Measurements from ENCODE around the gene LRMDA.

Gene LRMDA

DNA sequence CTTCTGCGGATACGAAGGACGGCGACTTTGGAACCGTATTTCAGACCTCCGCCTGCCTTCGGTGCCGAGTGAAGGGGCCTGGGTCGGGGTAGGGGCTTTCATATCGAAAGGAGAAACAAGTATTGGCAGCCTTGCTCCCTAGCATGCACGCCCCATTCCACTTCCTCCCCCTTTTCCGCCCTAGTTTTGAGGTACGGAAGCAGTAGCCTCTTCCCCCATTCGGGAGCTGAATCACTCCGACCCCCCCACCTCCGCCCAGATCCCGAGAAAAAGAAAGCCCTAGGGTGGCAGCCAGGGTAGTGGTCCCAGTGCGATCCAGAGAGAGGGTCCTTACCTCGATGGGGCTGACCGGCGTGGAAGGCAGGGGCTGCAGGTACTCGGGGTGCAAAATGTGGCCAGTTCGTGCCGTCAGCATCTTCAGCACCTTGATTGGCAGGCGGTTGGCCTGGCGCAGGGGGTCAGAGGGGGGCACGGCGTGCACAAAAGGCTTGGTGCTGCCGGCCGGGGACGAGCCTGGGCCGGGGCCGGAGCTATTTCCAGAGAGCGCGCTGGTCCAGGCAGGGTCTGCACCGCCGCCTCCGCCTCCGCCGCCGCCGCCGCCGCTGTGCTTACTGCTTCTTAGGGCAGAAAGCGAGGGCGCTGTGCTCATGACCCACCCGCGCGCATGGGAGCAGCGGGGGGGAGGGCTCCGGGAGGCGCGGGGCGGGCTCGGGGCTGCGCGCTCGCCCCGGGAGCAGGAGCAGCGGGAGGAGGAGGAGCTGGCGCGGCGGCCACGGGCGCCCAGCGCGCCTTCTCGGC lies 30.5 kb upstream of the LRMDA start (continued):
- TF ChIP-seq, protein P1, sequence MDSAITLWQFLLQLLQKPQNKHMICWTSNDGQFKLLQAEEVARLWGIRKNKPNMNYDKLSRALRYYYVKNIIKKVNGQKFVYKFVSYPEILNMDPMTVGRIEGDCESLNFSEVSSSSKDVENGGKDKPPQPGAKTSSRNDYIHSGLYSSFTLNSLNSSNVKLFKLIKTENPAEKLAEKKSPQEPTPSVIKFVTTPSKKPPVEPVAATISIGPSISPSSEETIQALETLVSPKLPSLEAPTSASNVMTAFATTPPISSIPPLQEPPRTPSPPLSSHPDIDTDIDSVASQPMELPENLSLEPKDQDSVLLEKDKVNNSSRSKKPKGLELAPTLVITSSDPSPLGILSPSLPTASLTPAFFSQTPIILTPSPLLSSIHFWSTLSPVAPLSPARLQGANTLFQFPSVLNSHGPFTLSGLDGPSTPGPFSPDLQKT (IDR thresholded peaks at IDR 0.05; ENCODE audit: borderline replicate concordance, low read depth, low read length), result no peak
- TF ChIP-seq ZFHX2 (tag by site-specific recombination; conservative IDR thresholded peaks at IDR 0.05) (peak; percentile 85), ZNF292 (tag by site-specific recombination; IDR thresholded peaks at IDR 0.05; ENCODE audit: borderline replicate concordance, low read depth) (no peak), ZNF341 (tag by site-specific recombination; IDR thresholded peaks at IDR 0.05; ENCODE audit: low read depth) (no peak), KLF8 (tag by site-specific recombination; IDR thresholded peaks at IDR 0.05) (no peak), ZNF549 (tag by site-specific recombination; IDR thresholded peaks at IDR 0.05) (no peak), ZNF768 (tag by site-specific recombination; IDR thresholded peaks at IDR 0.05) (no peak), ZNF223 (tag by site-specific recombination; IDR thresholded peaks at IDR 0.05) (peak; percentile 79), ZNF792 (tag by site-specific recombination; IDR thresholded peaks at IDR 0.05) (no peak), ZNF521 (tag by site-specific recombination; IDR thresholded peaks at IDR 0.05) (no peak), ZNF670 (tag by site-specific recombination; IDR thresholded peaks at IDR 0.05; ENCODE audit: low read depth) (no peak), ZNF157 (tag by site-specific recombination; IDR thresholded peaks at IDR 0.05) (no peak), ZNF324 (tag by site-specific recombination; IDR thresholded peaks at IDR 0.05) (no peak), ZNF169 (tag by site-specific recombination; IDR thresholded peaks at IDR 0.05) (no peak), ZNF660 (tag by site-specific recombination; IDR thresholded peaks at IDR 0.05) (no peak), ZNF311 (tag by site-specific recombination; IDR thresholded peaks at IDR 0.05; ENCODE audit: borderline replicate concordance) (no peak), ZNF133 (tag by site-specific recombination; IDR thresholded peaks at IDR 0.05) (no peak), ZNF211 (tag by site-specific recombination; IDR thresholded peaks at IDR 0.05; ENCODE audit: low read depth) (no peak), GLIS2 (tag by site-specific recombination; IDR thresholded peaks at IDR 0.05) (peak; percentile 53), ZNF664 (tag by site-specific recombination; IDR thresholded peaks at IDR 0.05) (no peak), ZNF585B (tag by site-specific recombination; IDR thresholded peaks at IDR 0.05) (peak; percentile 53)
- TF ChIP-seq, protein P2, sequence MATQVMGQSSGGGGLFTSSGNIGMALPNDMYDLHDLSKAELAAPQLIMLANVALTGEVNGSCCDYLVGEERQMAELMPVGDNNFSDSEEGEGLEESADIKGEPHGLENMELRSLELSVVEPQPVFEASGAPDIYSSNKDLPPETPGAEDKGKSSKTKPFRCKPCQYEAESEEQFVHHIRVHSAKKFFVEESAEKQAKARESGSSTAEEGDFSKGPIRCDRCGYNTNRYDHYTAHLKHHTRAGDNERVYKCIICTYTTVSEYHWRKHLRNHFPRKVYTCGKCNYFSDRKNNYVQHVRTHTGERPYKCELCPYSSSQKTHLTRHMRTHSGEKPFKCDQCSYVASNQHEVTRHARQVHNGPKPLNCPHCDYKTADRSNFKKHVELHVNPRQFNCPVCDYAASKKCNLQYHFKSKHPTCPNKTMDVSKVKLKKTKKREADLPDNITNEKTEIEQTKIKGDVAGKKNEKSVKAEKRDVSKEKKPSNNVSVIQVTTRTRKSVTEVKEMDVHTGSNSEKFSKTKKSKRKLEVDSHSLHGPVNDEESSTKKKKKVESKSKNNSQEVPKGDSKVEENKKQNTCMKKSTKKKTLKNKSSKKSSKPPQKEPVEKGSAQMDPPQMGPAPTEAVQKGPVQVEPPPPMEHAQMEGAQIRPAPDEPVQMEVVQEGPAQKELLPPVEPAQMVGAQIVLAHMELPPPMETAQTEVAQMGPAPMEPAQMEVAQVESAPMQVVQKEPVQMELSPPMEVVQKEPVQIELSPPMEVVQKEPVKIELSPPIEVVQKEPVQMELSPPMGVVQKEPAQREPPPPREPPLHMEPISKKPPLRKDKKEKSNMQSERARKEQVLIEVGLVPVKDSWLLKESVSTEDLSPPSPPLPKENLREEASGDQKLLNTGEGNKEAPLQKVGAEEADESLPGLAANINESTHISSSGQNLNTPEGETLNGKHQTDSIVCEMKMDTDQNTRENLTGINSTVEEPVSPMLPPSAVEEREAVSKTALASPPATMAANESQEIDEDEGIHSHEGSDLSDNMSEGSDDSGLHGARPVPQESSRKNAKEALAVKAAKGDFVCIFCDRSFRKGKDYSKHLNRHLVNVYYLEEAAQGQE (tag by site-specific recombination; IDR thresholded peaks at IDR 0.05), result no peak
- TF ChIP-seq, protein P3, sequence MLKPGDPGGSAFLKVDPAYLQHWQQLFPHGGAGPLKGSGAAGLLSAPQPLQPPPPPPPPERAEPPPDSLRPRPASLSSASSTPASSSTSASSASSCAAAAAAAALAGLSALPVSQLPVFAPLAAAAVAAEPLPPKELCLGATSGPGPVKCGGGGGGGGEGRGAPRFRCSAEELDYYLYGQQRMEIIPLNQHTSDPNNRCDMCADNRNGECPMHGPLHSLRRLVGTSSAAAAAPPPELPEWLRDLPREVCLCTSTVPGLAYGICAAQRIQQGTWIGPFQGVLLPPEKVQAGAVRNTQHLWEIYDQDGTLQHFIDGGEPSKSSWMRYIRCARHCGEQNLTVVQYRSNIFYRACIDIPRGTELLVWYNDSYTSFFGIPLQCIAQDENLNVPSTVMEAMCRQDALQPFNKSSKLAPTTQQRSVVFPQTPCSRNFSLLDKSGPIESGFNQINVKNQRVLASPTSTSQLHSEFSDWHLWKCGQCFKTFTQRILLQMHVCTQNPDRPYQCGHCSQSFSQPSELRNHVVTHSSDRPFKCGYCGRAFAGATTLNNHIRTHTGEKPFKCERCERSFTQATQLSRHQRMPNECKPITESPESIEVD (tag by site-specific recombination; IDR thresholded peaks at IDR 0.05), result no peak
- TF ChIP-seq, protein P4, sequence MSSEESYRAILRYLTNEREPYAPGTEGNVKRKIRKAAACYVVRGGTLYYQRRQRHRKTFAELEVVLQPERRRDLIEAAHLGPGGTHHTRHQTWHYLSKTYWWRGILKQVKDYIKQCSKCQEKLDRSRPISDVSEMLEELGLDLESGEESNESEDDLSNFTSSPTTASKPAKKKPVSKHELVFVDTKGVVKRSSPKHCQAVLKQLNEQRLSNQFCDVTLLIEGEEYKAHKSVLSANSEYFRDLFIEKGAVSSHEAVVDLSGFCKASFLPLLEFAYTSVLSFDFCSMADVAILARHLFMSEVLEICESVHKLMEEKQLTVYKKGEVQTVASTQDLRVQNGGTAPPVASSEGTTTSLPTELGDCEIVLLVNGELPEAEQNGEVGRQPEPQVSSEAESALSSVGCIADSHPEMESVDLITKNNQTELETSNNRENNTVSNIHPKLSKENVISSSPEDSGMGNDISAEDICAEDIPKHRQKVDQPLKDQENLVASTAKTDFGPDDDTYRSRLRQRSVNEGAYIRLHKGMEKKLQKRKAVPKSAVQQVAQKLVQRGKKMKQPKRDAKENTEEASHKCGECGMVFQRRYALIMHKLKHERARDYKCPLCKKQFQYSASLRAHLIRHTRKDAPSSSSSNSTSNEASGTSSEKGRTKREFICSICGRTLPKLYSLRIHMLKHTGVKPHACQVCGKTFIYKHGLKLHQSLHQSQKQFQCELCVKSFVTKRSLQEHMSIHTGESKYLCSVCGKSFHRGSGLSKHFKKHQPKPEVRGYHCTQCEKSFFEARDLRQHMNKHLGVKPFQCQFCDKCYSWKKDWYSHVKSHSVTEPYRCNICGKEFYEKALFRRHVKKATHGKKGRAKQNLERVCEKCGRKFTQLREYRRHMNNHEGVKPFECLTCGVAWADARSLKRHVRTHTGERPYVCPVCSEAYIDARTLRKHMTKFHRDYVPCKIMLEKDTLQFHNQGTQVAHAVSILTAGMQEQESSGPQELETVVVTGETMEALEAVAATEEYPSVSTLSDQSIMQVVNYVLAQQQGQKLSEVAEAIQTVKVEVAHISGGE (tag by site-specific recombination; conservative IDR thresholded peaks at IDR 0.05; ENCODE audit: low read depth), result peak; percentile 63
- TF ChIP-seq, protein P5, sequence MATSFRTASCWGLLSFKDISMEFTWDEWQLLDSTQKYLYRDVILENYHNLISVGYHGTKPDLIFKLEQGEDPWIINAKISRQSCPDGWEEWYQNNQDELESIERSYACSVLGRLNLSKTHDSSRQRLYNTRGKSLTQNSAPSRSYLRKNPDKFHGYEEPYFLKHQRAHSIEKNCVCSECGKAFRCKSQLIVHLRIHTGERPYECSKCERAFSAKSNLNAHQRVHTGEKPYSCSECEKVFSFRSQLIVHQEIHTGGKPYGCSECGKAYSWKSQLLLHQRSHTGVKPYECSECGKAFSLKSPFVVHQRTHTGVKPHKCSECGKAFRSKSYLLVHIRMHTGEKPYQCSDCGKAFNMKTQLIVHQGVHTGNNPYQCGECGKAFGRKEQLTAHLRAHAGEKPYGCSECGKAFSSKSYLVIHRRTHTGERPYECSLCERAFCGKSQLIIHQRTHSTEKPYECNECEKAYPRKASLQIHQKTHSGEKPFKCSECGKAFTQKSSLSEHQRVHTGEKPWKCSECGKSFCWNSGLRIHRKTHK (tag by site-specific recombination; IDR thresholded peaks at IDR 0.05), result no peak
